HUES64 (cell line): ENCODE data around the gene FPGS.

Experiments
- H3K27ac ChIP-seq: 2 replicates; pipeline ENCODE4 v1.7.0; 2013; ENCODE audit warnings: low read depth, low read length, inconsistent platforms
- H3K27me3 ChIP-seq: 2 replicates; pipeline ENCODE4 v1.6.1; 2013; ENCODE audit warnings: mild to moderate bottlenecking, low read length; ENCODE audit not compliant: insufficient read depth
- H3K36me3 ChIP-seq: 2 replicates; pipeline ENCODE4 v1.6.1; 2013; ENCODE audit warnings: mild to moderate bottlenecking, low read length; ENCODE audit not compliant: insufficient read depth
- H3K4me1 ChIP-seq: 2 replicates; pipeline ENCODE4 v1.6.1; 2013; ENCODE audit warnings: mild to moderate bottlenecking, low read length, moderate library complexity; ENCODE audit not compliant: insufficient read depth
- H3K4me3 ChIP-seq: 2 replicates; pipeline ENCODE4 v1.5.1; 2013; ENCODE audit warnings: mild to moderate bottlenecking, low read length, moderate library complexity
- H3K9ac ChIP-seq: 2 replicates; pipeline ENCODE4 v1.6.1; 2013; ENCODE audit warnings: mild to moderate bottlenecking, low read depth, low read length
- H3K9me3 ChIP-seq: 2 replicates; pipeline ENCODE4 v1.6.1; 2013; ENCODE audit warnings: low read depth, low read length; ENCODE audit not compliant: insufficient read depth
- WGBS: fragments of 150-250, 120-280 bp; methylation state at CpG from one replicate; pipeline ENCODE4 v1.1.7; 2013; ENCODE audit warnings: missing lambda C conversion rate; 5-methylcytosine and 5-hydroxymethylcytosine counted together

The FPGS gene

GRCh38 chr9:127816728-127817127, 14.0 kb downstream of the FPGS start:
- H3K4me3 ChIP-seq: no peak overlapping the region
- WGBS: 94% methylated on average over 7 of the region's 8 CpGs
- H3K9ac ChIP-seq: no peak overlapping the region
- H3K9me3 ChIP-seq: no peaks in the 10 kb centered on the region
- no peaks in the 10 kb centered on the region for H3K27me3 ChIP-seq
- peaks cover 30% of the 10 kb centered on the region for H3K36me3 ChIP-seq
- no peak overlapping the region for H3K27ac ChIP-seq
- no peaks in the 10 kb centered on the region for H3K4me1 ChIP-seq

GRCh38 chr9:127817881-127818434, 15.3 kb downstream of the FPGS start:
- Histone ChIP-seq H3K36me3 (peaks cover 17% of the 10 kb centered on the region), H3K27ac (no peak overlapping the region), H3K9me3 (no peaks in the 10 kb centered on the region), H3K4me3 (no peak overlapping the region), H3K27me3 (no peaks in the 10 kb centered on the region), H3K9ac (no peak overlapping the region), H3K4me1 (no peaks in the 10 kb centered on the region)
- 94% methylated on average over 17 of the region's 17 CpGs for WGBS

GRCh38 chr9:127818574-127818973, 15.9 kb downstream of the FPGS start:
- Histone ChIP-seq H3K9me3 (no peaks in the 10 kb centered on the region), H3K4me1 (no peaks in the 10 kb centered on the region), H3K27me3 (no peaks in the 10 kb centered on the region), H3K9ac (no peak overlapping the region), H3K27ac (no peak overlapping the region), H3K4me3 (no peak overlapping the region), H3K36me3 (peaks cover 11% of the 10 kb centered on the region)
- 94% methylated on average over 9 of the region's 11 CpGs for WGBS

GRCh38 chr9:127822108-127822507, 19.4 kb downstream of the FPGS start:
- Histone ChIP-seq H3K36me3 (no peaks in the 10 kb centered on the region), H3K9me3 (no peaks in the 10 kb centered on the region), H3K4me1 (no peaks in the 10 kb centered on the region), H3K27ac (no peak overlapping the region), H3K4me3 (no peak overlapping the region), H3K9ac (no peak overlapping the region), H3K27me3 (peaks cover 5% of the 10 kb centered on the region; the same call in 1 of the 2 replicates)
- 97% methylated on average over 4 of the region's 4 CpGs for WGBS

GRCh38 chr9:127825319-127826051, 22.8 kb downstream of the FPGS start:
- H3K27ac ChIP-seq: no peak overlapping the region
- WGBS: 29% methylated on average over 39 of the region's 42 CpGs
- peaks cover 5% of the 10 kb centered on the region for H3K4me1 ChIP-seq
- no peak overlapping the region for H3K9ac ChIP-seq
- peak overlapping the region; percentile 33 for H3K4me3 ChIP-seq
- peaks cover 9% of the 10 kb centered on the region; the same call in 1 of the 2 replicates for H3K27me3 ChIP-seq
- H3K9me3 ChIP-seq: no peaks in the 10 kb centered on the region
- H3K36me3 ChIP-seq: no peaks in the 10 kb centered on the region

- Histone ChIP-seq H3K9ac (no peak overlapping the region), H3K36me3 (no peaks in the 10 kb centered on the region), H3K27me3 (peaks cover 9% of the 10 kb centered on the region; the same call in 1 of the 2 replicates), H3K9me3 (no peaks in the 10 kb centered on the region), H3K4me1 (peaks cover 5% of the 10 kb centered on the region), H3K4me3 (no peak overlapping the region), H3K27ac (no peak overlapping the region)
- WGBS: 90% methylated on average over 7 of the region's 7 CpGs
Measured at GRCh38 chr9:127826253-127826913, 23.7 kb downstream of the FPGS start.

GRCh38 chr9:127828262-127829031, 25.8 kb downstream of the FPGS start:
- Histone ChIP-seq H3K4me1 (peaks cover 5% of the 10 kb centered on the region), H3K4me3 (peak overlapping the region; percentile 40), H3K27me3 (peaks cover 9% of the 10 kb centered on the region; the same call in 1 of the 2 replicates), H3K9me3 (no peaks in the 10 kb centered on the region), H3K27ac (no peak overlapping the region), H3K9ac (peak overlapping the region; percentile 46; the same call in 1 of the 2 replicates), H3K36me3 (no peaks in the 10 kb centered on the region)
- 3% methylated on average over 34 of the region's 34 CpGs for WGBS

GRCh38 chr9:127829205-127829906, 26.7 kb downstream of the FPGS start:
- peaks cover 9% of the 10 kb centered on the region; the same call in 1 of the 2 replicates for H3K27me3 ChIP-seq
- H3K9ac ChIP-seq: no peak overlapping the region
- H3K4me1 ChIP-seq: peaks cover 5% of the 10 kb centered on the region
- WGBS: 88% methylated on average over 5 of the region's 6 CpGs
- no peak overlapping the region for H3K27ac ChIP-seq
- no peaks in the 10 kb centered on the region for H3K9me3 ChIP-seq
- H3K36me3 ChIP-seq: no peaks in the 10 kb centered on the region
- H3K4me3 ChIP-seq: no peak overlapping the region

- Histone ChIP-seq H3K36me3 (no peaks in the 10 kb centered on the region), H3K4me1 (peaks cover 8% of the 10 kb centered on the region), H3K9ac (no peak overlapping the region), H3K4me3 (no peak overlapping the region), H3K27ac (no peak overlapping the region), H3K9me3 (no peaks in the 10 kb centered on the region), H3K27me3 (peaks cover 2% of the 10 kb centered on the region; the same call in 1 of the 2 replicates)
- WGBS: 85% methylated on average over 7 of the region's 7 CpGs
Measured at GRCh38 chr9:127832248-127832647, 29.6 kb downstream of the FPGS start.

GRCh38 chr9:127833555-127833954, 30.9 kb downstream of the FPGS start:
- 77% methylated on average over 1 of the region's 1 CpG for WGBS
- Histone ChIP-seq H3K27me3 (no peaks in the 10 kb centered on the region), H3K4me3 (no peak overlapping the region), H3K4me1 (peaks cover 8% of the 10 kb centered on the region), H3K9me3 (no peaks in the 10 kb centered on the region), H3K9ac (no peak overlapping the region), H3K27ac (no peak overlapping the region), H3K36me3 (no peaks in the 10 kb centered on the region)
